ENCODE data around the gene KCTD2. TPM values are rescaled to one million over a fixed set of nuclear protein-coding genes. Genes with fewer than 3 reads are reported as not detected.
A peak's percentile ranks its signal among the peaks of the same experiment; 100 is the strongest.

KCTD2 gene
- total and polyA plus RNA-seq, 2 of the 13 experiments (the other 11 are each of a cell fraction or from before 2014, with no cell fraction given), result 28.3 to 32.6 TPM

DNA sequence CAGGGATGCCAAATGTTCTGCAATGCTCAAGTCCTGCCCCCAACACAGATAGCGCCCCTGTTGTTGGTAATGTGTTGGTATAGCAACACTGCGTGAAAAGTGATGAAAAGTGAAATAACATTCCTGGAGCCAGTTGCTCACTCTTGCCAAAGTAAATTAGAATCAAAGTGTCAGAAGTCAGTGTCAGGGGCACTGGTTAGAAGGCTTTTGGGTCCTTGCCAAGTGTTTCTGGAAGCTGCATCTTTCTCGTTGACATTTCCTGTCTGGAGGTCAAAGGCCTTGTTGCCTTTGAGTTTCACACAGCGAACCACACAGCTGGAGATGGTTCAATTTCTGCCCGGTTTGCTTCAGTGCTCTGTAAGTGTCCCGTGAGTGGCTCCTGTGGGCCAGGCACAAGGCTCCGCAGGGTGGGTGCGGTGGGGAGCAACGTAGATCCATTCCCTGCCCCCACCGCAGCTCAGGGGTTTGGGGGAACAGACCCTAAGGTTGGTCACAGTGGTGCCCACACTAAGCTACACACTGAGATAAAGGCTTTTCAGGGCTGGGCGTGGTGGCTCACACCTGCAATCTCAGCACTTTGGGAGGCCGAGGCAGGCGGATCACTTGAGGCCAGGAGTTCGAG lies 37.1 kb downstream of the KCTD2 start (continued):
- TF ChIP-seq, protein P1, sequence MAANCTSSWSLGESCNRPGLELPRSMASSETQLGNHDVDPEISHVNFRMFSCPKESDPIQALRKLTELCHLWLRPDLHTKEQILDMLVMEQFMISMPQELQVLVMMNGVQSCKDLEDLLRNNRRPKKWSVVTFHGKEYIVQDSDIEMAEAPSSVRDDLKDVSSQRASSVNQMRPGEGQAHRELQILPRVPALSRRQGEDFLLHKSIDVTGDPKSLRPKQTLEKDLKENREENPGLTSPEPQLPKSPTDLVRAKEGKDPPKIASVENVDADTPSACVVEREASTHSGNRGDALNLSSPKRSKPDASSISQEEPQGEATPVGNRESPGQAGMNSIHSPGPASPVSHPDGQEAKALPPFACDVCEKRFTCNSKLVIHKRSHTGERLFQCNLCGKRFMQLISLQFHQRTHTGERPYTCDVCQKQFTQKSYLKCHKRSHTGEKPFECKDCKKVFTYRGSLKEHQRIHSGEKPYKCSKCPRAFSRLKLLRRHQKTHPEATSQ (CRISPR knock-in tag; IDR thresholded peaks at IDR 0.05; ENCODE audit: borderline replicate concordance), result no peak
- no peak for TF ChIP-seq ZZZ3 (CRISPR knock-in tag; IDR thresholded peaks at IDR 0.05; ENCODE audit: borderline replicate concordance)
- TF ChIP-seq, protein P2, sequence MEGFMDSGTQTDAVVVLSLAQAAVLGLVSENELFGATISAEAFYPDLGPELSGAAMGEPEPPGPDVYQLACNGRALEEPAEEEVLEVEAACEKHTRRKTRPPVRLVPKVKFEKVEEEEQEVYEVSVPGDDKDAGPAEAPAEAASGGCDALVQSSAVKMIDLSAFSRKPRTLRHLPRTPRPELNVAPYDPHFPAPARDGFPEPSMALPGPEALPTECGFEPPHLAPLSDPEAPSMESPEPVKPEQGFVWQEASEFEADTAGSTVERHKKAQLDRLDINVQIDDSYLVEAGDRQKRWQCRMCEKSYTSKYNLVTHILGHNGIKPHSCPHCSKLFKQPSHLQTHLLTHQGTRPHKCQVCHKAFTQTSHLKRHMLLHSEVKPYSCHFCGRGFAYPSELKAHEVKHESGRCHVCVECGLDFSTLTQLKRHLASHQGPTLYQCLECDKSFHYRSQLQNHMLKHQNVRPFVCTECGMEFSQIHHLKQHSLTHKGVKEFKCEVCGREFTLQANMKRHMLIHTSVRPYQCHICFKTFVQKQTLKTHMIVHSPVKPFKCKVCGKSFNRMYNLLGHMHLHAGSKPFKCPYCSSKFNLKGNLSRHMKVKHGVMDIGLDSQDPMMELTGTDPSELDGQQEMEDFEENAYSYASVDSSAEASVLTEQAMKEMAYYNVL (CRISPR knock-in tag; IDR thresholded peaks at IDR 0.05; ENCODE audit: borderline replicate concordance), result peak; percentile 48; the same call in 1 of the 2 replicates
- TF ChIP-seq, protein P3, sequence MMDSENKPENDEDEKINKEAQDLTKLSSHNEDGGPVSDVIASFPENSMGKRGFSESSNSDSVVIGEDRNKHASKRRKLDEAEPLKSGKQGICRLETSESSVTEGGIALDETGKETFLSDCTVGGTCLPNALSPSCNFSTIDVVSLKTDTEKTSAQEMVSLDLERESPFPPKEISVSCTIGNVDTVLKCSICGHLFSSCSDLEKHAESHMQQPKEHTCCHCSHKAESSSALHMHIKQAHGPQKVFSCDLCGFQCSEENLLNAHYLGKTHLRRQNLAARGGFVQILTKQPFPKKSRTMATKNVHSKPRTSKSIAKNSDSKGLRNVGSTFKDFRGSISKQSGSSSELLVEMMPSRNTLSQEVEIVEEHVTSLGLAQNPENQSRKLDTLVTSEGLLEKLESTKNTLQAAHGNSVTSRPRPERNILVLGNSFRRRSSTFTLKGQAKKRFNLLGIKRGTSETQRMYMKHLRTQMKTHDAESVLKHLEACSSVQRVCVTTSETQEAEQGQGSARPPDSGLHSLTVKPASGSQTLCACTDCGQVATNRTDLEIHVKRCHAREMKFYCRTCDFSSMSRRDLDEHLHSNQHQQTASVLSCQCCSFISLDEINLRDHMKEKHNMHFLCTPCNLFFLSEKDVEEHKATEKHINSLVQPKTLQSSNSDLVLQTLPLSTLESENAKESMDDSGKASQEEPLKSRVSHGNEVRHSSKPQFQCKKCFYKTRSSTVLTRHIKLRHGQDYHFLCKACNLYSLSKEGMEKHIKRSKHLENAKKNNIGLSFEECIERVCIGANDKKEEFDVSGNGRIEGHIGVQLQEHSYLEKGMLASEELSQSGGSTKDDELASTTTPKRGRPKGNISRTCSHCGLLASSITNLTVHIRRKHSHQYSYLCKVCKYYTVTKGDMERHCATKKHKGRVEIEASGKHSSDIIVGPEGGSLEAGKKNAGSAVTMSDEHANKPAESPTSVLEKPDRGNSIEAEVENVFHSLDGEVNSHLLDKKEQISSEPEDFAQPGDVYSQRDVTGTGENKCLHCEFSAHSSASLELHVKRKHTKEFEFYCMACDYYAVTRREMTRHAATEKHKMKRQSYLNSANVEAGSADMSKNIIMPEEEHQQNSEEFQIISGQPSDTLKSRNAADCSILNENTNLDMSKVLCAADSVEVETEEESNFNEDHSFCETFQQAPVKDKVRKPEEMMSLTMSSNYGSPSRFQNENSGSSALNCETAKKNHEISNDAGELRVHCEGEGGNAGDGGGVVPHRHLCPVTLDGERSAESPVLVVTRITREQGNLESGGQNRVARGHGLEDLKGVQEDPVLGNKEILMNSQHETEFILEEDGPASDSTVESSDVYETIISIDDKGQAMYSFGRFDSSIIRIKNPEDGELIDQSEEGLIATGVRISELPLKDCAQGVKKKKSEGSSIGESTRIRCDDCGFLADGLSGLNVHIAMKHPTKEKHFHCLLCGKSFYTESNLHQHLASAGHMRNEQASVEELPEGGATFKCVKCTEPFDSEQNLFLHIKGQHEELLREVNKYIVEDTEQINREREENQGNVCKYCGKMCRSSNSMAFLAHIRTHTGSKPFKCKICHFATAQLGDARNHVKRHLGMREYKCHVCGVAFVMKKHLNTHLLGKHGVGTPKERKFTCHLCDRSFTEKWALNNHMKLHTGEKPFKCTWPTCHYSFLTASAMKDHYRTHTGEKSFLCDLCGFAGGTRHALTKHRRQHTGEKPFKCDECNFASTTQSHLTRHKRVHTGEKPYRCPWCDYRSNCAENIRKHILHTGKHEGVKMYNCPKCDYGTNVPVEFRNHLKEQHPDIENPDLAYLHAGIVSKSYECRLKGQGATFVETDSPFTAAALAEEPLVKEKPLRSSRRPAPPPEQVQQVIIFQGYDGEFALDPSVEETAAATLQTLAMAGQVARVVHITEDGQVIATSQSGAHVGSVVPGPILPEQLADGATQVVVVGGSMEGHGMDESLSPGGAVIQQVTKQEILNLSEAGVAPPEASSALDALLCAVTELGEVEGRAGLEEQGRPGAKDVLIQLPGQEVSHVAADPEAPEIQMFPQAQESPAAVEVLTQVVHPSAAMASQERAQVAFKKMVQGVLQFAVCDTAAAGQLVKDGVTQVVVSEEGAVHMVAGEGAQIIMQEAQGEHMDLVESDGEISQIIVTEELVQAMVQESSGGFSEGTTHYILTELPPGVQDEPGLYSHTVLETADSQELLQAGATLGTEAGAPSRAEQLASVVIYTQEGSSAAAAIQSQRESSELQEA (CRISPR knock-in tag; IDR thresholded peaks at IDR 0.05; ENCODE audit: not compliant biosample characterization), result no peak
- no peak for TF ChIP-seq SUZ12 (IDR thresholded peaks at IDR 0.05; ENCODE audit: low read depth, low read length)
- TF ChIP-seq, protein P4, sequence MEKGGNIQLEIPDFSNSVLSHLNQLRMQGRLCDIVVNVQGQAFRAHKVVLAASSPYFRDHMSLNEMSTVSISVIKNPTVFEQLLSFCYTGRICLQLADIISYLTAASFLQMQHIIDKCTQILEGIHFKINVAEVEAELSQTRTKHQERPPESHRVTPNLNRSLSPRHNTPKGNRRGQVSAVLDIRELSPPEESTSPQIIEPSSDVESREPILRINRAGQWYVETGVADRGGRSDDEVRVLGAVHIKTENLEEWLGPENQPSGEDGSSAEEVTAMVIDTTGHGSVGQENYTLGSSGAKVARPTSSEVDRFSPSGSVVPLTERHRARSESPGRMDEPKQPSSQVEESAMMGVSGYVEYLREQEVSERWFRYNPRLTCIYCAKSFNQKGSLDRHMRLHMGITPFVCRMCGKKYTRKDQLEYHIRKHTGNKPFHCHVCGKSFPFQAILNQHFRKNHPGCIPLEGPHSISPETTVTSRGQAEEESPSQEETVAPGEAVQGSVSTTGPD (CRISPR knock-in tag; IDR thresholded peaks at IDR 0.05), result no peak
- TF ChIP-seq HNRNPL (IDR thresholded peaks at IDR 0.05; ENCODE audit: low read depth, low read length), result no peak
- TF ChIP-seq, protein P5, sequence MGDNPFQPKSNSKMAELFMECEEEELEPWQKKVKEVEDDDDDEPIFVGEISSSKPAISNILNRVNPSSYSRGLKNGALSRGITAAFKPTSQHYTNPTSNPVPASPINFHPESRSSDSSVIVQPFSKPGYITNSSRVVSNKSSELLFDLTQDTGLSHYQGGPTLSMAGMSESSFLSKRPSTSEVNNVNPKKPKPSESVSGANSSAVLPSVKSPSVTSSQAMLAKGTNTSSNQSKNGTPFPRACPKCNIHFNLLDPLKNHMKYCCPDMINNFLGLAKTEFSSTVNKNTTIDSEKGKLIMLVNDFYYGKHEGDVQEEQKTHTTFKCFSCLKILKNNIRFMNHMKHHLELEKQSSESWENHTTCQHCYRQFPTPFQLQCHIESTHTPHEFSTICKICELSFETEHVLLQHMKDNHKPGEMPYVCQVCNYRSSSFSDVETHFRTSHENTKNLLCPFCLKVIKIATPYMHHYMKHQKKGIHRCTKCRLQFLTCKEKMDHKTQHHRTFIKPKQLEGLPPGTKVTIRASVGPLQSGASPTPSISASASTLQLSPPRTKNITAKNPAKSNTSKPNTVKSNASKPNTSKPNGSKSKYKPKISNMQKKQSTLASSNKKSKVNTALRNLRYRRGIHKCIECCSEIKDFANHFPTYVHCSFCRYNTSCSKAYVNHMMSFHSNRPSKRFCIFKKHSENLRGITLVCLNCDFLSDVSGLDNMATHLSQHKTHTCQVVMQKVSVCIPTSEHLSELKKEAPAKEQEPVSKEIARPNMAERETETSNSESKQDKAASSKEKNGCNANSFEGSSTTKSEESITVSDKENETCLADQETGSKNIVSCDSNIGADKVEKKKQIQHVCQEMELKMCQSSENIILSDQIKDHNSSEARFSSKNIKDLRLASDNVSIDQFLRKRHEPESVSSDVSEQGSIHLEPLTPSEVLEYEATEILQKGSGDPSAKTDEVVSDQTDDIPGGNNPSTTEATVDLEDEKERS (CRISPR knock-in tag; IDR thresholded peaks at IDR 0.05), result peak; percentile 86

Measured in HepG2 (cell line).